ENCODE data around the gene SEMA3A. TPM values are rescaled to one million over a fixed set of nuclear protein-coding genes. Genes with fewer than 3 reads are reported as not detected.

SEMA3A gene
- total RNA-seq, 2 experiments from 2014 or later = 0.50 to 0.60 TPM

GRCh38 chr7:84204655-84205054, 10.1 kb upstream of the SEMA3A start:
- Mint-ChIP-seq H3K27ac (no peak overlapping the region), H3K36me3 (ENCODE audit: low read depth) (no peaks in the 10 kb centered on the region), H3K4me3 (no peak overlapping the region), H3K9me3 (no peaks in the 10 kb centered on the region), H3K4me1 (ENCODE audit: low read depth) (no peaks in the 10 kb centered on the region), H3K27me3 (no peaks in the 10 kb centered on the region)
- no peaks in the 10 kb centered on the region for H3K36me3 ChIP-seq (ENCODE audit: insufficient read depth, low read length)
- no peak for DNase-seq
- CTCF ChIA-PET = no interaction called here
- no peak for TF ChIP-seq CTCF (IDR thresholded peaks at IDR 0.05)
- no peak overlapping the region for H3K27ac ChIP-seq (ENCODE audit: low read depth in 1 of 2, low read length in 2 of 2)
- ATAC-seq (ENCODE audit: poor library complexity) = no peak
- peaks cover 0 to 4% of the 10 kb centered on the region in 2 experiments for H3K9me3 ChIP-seq (ENCODE audit: control insufficient read depth in 1 of 2, insufficient read depth in 1 of 2, low read length in 2 of 2)
- POLR2A ChIA-PET = no interaction called here
- no peak overlapping the region for H3K4me3 ChIP-seq (ENCODE audit: low read length)
- no peaks in the 10 kb centered on the region for H3K4me1 ChIP-seq (ENCODE audit: insufficient read depth, low read length)
- H3K27me3 ChIP-seq (ENCODE audit: control insufficient read depth in 1 of 2, insufficient read depth in 2 of 2, low read length in 2 of 2) = no peaks in the 10 kb centered on the region
- intact Hi-C loops (cut with DNase I, micrococcal nuclease) = no loop called here

DNA sequence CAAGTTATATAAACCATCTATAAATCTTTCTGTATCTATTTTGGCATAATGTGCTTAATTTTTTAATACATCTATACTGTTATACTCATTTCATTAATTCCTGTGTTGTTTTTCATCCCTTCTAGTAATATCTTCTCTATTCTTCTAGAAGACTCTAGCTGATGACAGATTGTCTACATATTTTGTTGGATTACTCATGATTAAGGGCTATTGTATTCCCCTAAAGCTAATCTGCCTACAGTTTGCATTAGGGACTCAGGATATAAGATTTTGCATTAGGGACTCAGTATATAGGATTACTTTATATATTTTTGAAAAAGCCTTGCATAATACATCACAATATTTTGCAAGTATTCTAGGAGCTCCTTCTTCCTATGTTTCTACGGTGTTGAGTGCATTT, 8.3 kb upstream of the SEMA3A start:
- CTCF ChIA-PET = no interaction called here
- TF ChIP-seq CTCF (IDR thresholded peaks at IDR 0.05) = no peak
- peaks cover 0 to 4% of the 10 kb centered on the region in 2 experiments for H3K9me3 ChIP-seq (ENCODE audit: control insufficient read depth in 1 of 2, insufficient read depth in 1 of 2, low read length in 2 of 2)
- H3K36me3 Mint-ChIP-seq (ENCODE audit: low read depth) = no peaks in the 10 kb centered on the region
- H3K27me3 Mint-ChIP-seq = no peaks in the 10 kb centered on the region
- H3K27ac ChIP-seq (ENCODE audit: low read depth in 1 of 2, low read length in 2 of 2) = no peak overlapping the region
- no peaks in the 10 kb centered on the region for H3K36me3 ChIP-seq (ENCODE audit: insufficient read depth, low read length)
- no peaks in the 10 kb centered on the region for H3K4me1 ChIP-seq (ENCODE audit: insufficient read depth, low read length)
- no peak for ATAC-seq (ENCODE audit: poor library complexity)
- intact Hi-C loops (cut with DNase I, micrococcal nuclease) = no loop called here
- no peak for DNase-seq
- POLR2A ChIA-PET = no interaction called here
- H3K9me3 Mint-ChIP-seq = no peaks in the 10 kb centered on the region
- no peaks in the 10 kb centered on the region for H3K27me3 ChIP-seq (ENCODE audit: control insufficient read depth in 1 of 2, insufficient read depth in 2 of 2, low read length in 2 of 2)
- no peak overlapping the region for H3K4me3 ChIP-seq (ENCODE audit: low read length)
- H3K27ac Mint-ChIP-seq = no peak overlapping the region
- H3K4me3 Mint-ChIP-seq = no peak overlapping the region
- no peaks in the 10 kb centered on the region for H3K4me1 Mint-ChIP-seq (ENCODE audit: low read depth)

GRCh38 chr7:84200859-84201258, 6.3 kb upstream of the SEMA3A start:
- no peaks in the 10 kb centered on the region for H3K36me3 ChIP-seq (ENCODE audit: insufficient read depth, low read length)
- no peaks in the 10 kb centered on the region for H3K27me3 ChIP-seq (ENCODE audit: control insufficient read depth in 1 of 2, insufficient read depth in 2 of 2, low read length in 2 of 2)
- ATAC-seq (ENCODE audit: poor library complexity) (no peak), DNase-seq (no peak)
- peaks cover 5% of the 10 kb centered on the region for H3K27me3 Mint-ChIP-seq
- no peak overlapping the region for H3K27ac ChIP-seq (ENCODE audit: low read depth in 1 of 2, low read length in 2 of 2)
- CTCF ChIA-PET = no interaction called here
- H3K4me3 Mint-ChIP-seq = no peak overlapping the region
- no peaks in the 10 kb centered on the region for H3K9me3 Mint-ChIP-seq
- peaks cover 0 to 4% of the 10 kb centered on the region in 2 experiments for H3K9me3 ChIP-seq (ENCODE audit: control insufficient read depth in 1 of 2, insufficient read depth in 1 of 2, low read length in 2 of 2)
- no peak overlapping the region for H3K4me3 ChIP-seq (ENCODE audit: low read length)
- TF ChIP-seq CTCF (IDR thresholded peaks at IDR 0.05) = no peak
- intact Hi-C loops (cut with DNase I, micrococcal nuclease) = no loop called here
- H3K4me1 ChIP-seq (ENCODE audit: insufficient read depth, low read length) = no peaks in the 10 kb centered on the region
- POLR2A ChIA-PET = no interaction called here
- peaks cover 6% of the 10 kb centered on the region for H3K4me1 Mint-ChIP-seq (ENCODE audit: low read depth)
- H3K36me3 Mint-ChIP-seq (ENCODE audit: low read depth) = no peaks in the 10 kb centered on the region
- no peak overlapping the region for H3K27ac Mint-ChIP-seq

Measured in CD4-positive, alpha-beta T cell (primary cell).